ENCODE data around the gene ODAPH.
A peak's percentile ranks its signal among the peaks of the same experiment; 100 is the strongest.
"Not testable (repeated sequence)": the region's sequence is repeated elsewhere in the genome, so short reads cannot be mapped to it uniquely, and the experiment has no call there.

The ODAPH gene, protein sequence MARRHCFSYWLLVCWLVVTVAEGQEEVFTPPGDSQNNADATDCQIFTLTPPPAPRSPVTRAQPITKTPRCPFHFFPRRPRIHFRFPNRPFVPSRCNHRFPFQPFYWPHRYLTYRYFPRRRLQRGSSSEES

GRCh38 chr4:75555294-75556164 is at the start of gene ODAPH:
Gene ODAPH, plus strand, starts transcription at chr4:75556066. Its CDS starts 17 bp downstream, at chr4:75556083.
- peak; percentile 51 for DNase-seq

DNA sequence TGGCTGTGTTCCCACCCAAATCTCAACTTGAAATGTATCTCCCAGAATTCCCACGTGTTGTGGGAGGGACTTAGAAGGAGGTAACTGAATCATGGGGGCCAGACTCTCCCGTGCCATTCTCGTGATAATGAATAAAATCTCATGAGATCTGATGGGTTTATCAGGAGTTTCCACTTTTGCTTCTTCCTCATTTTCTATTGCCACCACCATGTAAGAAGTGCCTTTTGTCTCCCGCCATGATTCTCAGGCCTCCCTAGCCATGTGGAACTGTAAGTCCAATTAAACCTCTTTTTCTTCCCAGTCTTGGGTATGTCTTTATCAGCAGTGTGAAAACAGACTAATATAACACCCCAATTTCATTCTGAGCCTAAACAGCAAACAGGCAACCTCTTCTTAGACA is 46.3 kb upstream of the ODAPH start:
- DNase-seq: not testable (repeated sequence)

GRCh38 chr4:75511841-75512240 is 44.0 kb upstream of the ODAPH start:
- DNase-seq: no peak

DNA sequence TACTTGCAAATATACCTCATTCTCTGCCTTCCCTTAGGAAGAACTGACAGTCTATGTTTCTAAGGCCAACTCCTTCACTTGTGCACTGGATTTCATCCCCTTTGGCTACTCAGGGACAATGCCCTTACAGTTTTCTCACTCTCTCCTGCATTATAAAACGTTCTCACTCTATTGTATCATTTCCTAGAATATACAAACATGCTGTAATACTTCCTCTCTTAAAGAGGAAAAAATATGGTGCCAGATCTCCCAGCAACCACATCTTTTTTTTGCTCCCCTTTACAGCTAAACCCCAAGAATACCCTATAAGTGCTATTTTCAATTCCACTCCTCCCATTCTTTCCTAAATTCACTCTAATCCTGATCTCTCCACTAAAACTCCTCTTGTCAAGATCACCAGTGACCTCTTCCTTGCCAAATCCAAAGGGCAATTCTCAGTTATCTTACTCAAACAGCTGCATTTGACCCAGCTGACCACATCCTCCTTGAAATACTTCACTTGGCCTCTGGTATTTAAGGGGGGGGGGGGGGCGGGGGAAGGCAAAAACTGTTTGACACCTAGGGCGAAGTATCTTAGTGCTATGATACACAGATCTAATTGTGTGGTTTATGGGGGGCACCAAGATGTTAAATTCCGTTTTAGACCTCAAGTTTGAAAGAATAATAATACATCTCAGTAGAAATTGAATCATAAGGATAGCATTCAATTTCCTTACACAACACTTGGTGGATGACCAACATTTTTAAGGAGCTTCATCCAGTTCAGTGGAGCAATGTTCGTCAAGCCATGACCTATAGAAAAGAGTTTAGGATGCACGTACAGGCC is 43.3 kb upstream of the ODAPH start:
- no peak for DNase-seq

- no peak for DNase-seq
Measured at GRCh38 chr4:75513526-75514130, 42.2 kb upstream of the ODAPH start.

DNA sequence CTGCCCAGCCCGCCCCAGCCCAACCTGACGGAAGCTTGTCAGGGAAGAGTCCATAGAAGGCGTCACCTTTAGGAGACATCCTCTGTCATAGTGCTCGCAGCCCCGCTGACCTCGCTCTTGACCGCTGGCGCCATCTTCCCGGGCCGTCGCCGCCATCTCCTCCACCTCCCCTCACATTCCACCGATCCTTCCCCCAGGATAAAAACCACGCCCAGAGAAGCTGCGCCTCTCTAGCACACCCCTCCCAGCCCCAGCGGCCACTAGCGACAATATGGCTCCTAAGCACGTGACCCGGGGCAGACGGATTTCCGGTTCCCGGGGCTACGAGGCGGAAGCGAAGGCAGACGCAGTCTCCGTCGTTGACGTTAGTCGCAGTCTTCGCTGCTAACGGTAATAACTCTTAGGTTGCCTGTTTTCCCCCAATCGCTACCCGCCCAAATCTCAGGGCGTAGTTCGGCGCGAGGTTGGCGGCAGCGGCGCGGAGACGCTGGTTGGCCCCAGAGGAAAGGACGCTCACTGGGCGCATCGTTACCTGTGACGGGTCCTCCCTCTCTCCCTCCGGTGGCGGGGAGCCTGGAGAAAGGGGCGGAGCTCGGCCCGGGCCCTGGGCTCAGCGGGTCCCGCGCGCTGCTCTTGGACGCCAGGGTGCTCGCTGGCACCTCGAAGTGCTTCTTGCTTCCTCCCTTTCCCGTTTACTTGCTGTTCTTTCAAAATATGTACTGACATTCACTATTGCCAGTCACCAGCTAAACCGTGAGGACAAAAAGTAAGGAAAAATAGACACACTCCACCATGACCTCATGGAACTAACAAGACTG is 41.5 kb upstream of the ODAPH start, which contains the start of the genes RCHY1 and THAP6:
Gene RCHY1, minus strand, starts transcription at position 273 of the 818 bp plus-strand sequence. Its CDS starts 117 bp downstream, at position 156.
Gene THAP6, plus strand, starts transcription at position 343 of the 818 bp plus-strand sequence. CDS start 980 bp downstream, outside the sequence.
- peak; percentile 94 for DNase-seq

- DNase-seq: peak; percentile 12
Measured at GRCh38 chr4:75514949-75515612, 40.8 kb upstream of the ODAPH start.

GRCh38 chr4:75516144-75516543 is 39.7 kb upstream of the ODAPH start:
- no peak for DNase-seq

- DNase-seq: not testable (repeated sequence)
Measured at GRCh38 chr4:75519452-75519851, 36.4 kb upstream of the ODAPH start.

DNA sequence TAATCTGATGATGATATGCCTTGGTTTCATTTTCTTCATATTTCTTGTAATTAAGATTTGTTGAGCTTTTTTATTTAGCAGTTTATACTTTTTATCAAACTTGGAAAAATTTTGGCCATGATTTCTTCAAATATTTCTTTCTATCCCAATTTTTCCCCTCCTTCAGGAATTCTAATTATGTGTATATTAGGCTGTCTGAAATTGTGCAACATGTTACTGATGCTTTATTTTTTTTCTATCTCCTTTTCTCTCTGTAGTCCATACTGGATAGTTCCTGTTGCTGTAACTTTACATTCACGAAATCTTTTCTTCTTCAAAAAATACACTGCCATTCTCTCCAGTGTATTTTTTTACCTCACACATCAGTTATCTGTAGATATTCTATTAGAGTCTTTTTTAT is 30.8 kb upstream of the ODAPH start:
- no peak for DNase-seq

DNA sequence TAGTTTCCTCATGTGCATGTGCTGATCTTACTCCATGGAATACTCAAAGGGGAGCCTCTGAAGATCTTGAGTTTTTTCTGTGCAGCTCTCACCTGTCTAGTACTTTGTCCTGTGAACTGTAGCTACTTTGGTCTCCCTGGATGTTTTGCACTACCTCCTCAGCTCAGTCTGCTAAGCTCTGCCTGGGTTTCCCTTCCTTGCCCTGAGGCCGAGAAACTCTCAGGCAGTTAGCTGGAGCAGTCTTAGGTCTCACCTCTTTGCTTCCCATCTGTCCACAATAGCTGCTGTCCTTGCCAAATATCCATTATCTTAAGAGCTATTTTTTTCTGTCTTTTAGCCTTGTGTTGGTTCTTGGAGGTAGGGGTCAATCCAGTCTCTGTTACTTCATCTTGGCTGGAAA is 30.0 kb upstream of the ODAPH start:
- DNase-seq: no peak

GRCh38 chr4:75527482-75527881 is 28.4 kb upstream of the ODAPH start:
- no peak for DNase-seq

DNA sequence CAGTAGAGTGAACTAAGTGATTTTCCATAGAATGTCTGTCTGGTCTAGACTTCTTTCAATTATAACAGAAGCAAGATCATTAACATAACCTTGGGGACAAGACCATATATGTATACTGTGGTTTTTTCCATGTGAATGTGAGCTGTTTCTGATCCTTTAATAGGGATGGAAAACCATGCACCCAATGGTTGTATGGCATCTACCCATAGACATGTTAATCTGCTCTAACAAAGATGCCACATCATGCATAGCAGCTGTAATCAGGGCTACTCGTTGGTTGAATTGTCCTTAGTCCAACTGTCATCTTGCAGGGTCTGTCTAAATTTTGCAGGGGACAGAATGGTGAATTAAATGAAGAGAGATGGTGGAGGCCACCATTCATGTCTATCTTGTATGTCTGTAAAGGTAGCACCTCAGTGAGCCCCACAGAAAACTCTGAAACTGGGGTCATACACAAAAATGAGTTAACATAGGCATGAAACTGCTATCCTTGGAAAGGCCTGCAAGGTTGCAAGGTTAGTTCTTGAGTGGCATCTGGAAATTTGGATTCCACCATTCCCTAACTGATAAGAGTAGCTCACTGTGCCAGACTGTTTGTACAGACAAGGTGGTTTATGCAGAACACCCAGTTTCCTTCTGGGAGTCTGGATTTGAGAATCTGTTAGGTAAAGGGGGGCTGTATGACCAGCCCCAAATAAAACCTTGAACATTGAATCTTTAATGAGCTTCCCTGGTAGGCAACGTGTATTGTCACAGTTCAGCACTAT is 25.1 kb upstream of the ODAPH start:
- DNase-seq: no peak

DNA sequence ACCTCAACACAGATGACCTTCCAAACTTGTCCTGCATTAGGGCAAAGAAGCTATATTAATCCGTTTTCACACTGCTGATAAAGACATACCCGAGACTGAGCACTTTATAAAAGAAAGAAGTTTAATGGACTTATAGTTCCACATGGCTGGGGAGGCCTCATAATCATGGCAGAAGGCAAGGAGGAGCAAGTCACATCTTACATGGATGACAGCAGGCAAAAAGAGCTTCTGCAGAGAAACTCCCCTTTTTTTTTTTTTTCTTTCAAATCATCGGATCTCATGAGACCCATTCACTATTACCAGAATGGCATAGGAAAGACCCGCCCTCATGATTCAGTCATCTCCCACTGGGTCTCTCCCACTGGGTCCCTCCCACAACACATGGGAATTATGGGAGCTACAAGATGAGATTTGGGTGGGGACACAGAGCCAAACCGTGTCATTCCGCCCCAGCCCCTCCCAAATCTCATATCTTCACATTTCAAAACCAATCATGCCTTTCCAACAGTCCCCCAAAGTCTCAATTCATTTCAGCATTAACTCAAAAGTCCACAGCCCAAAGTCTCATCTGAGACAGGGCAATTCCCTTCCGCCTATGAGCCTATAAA is 24.2 kb upstream of the ODAPH start:
- not testable (repeated sequence) for DNase-seq

DNA sequence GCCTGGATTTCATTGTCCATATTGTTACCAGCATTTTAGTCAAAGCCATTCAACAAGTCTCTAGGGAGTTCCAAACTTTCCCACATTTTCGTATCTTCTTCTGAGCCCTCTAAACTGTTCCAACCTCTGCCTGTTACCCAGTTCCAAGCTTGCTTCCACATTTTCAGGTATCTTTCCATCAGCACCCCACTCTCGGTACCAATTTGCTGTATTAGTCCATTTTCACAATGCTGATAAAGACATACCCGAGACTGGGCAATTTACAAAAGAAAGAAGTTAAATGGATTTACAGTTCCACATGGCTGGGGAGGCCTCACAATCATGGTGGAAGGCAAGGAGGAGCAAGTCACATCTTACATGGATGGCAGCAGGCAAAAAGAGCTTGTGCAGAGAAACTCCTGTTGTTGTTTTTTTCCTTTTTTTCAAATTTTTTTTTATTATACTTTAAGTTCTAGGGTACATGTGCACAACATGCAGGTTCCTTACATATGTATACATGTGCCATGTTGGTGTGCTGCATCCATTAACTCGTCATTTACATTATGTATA is 22.5 kb upstream of the ODAPH start:
- not testable (repeated sequence) for DNase-seq

- DNase-seq: not testable (repeated sequence)
Measured at GRCh38 chr4:75533926-75534325, 21.9 kb upstream of the ODAPH start.

DNA sequence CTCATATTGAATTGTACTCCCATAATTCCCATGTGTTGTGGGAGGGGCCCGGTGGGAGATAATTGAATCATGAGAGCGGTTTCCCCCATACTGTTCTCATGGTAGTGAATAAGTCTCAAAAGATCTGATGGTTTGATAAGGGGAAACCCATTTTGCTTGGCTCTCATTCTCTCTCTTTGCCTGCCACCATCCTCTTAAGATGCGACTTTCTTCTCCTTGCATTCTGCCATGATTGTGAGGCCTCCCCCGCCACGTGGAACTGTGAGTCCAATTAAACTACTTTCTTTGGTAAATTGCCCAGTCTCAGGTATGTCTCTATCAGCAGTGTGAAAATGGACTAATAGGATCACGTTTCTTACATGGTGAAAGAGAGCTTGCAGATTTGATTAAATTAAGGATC is 18.6 kb upstream of the ODAPH start:
- not testable (repeated sequence) for DNase-seq

DNA sequence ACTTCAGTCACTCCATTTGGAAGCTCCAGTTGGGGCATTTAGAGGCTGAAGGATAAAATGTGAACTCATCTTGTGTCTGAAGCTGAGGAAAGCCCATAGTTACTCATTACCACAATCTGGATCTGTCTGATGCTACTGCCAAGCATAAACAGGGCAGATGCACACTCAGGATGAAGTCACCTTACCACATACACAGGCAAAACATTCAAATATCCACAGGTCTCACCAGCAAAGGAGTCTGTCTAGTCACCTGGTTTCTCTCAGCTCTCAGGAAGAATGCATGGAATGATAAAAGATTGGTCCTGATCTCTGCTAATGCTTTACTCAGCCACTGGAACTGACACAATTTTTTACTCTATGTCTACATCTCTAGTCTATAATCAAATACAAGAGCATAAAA is 13.0 kb upstream of the ODAPH start:
- no peak for DNase-seq

DNA sequence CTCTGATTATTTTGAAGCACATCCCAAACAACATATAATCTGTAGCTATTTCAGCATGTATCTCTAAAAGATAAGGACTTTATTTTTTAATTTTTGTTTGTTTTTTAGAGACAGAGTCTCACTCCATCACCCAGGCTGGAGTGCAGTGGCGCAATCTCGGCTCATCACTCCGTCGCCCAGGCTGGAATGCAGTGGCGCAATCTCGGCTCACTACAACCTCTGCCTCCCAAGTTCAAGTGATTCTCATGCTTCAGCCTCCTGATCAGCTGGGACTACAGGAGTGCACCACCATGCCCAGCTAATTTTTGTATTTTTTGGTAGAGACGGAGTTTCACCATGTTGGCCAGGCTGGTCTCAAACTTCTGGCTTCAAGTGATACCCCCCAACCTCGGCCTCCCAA is 11.6 kb upstream of the ODAPH start:
- DNase-seq: not testable (repeated sequence)

DNA sequence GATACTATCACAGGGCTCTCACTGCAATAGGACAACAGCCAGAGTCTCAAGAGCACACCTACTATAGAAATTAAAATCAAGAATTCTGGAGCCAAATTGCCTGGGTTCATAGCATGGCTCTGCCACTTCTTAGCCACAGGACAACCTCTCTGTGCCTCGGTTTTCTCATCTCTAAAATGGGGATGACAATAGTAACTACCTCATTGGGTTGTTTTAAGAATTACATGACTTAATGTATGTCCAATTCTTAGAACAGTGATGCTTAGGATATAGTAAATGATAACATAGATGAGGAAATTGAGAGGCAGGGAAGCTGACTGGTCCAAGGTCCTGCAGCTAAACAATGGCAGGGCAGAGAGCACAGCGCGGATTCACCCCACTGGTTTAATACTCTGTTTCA is 11.0 kb upstream of the ODAPH start:
- no peak for DNase-seq

Measured in activated naive CD4-positive, alpha-beta T cell treated with Interleukin-2 at 50 U/mL for 16 hours (primary cell).